Activated naive CD8-positive, alpha-beta T cell treated with anti-CD3 and anti-CD28 coated beads, Interleukin-2, amount 50 U/mL, for 16 hours (primary cell): ENCODE data around the gene NFIA.

ENCODE experiments used
- DNase-seq: peaks from one replicate; pipeline ENCODE4 v3.0.0-alpha.2; 2020; ENCODE audit warnings: low read depth, low spot score

Gene NFIA

DNA sequence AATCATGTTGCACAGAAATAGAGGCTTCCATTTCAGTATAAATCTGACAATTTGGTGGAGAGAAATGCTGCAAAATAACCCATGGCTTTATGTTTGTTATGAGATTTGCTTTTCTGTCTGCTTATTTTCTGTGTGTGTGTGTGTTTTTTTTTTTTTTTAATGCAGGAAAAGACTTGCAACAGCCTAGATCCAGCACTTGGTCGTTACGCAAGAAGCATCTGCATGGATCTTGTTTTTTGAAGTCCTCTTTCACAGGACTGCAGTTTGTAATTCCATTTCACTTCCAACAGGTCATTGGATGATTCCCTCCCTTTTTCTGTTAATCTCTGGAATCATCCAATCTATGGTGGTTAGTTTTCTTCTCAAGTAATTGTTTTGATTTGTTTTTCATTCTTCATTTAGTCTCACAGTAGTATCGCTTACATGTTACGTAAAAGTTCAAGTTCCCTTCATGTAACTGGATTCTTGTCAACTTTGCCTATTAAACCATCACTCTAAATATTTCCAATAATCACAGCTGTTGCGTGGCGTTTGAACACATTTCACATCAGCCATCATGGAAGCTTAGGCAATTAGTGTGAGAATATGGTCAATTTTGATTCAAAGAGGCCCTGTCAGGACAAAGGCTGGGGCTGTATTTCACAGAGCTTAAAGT is 312.9 kb downstream of the NFIA start:
- no peak for DNase-seq

- no peak for DNase-seq
Observed at GRCh38 chr1:61397495-61397894, 315.1 kb downstream of the NFIA start.

GRCh38 chr1:61397935-61398334 is 315.6 kb downstream of the NFIA start:
- DNase-seq = no peak

DNA sequence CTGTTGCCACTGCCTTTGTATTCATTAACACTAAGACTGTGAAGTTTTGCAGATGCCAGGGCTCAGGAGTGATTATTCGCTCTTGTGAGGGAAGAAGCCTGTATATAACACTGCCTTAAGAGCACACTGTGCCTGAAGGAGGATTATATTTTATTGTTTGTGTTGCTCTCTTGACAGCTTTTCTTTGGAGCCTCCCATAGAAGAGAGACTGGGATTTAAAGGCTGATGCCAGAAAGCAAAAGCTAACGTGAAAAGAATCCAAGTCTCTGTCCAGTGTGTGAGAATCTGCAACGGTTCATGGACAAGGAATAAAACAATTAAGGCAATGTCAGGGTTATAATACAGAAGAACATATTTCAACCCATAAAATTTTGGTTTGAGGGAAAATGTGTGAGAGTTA is 316.8 kb downstream of the NFIA start:
- DNase-seq = no peak

DNA sequence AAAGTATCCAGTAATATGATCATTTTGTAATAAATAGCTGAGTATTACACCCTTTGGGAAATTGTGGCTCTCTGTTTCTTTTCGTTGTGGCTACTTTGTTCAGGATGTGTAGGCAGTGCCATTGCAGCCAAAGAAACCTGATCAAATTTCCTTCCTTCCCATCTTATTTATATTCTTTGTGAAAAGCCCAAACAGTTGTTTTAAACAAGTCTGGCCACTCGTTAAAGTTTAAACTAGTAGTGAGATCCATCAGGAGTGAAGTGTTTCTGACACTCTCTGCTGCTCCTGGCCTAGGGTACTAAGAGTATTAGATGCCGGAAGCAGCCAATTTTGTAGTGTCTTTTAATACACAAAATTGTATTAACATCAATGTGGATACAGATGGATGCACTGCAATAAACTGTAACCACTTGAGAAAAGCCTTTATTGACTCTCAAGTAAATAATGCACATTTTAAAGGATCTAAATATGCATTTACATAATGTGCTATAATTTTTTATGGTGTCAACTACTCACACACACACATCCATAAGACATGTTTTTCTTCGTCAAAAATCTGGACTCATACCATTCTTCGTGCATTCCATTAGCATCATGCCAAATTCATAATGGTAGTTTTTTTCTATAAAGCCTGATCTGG is 317.9 kb downstream of the NFIA start:
- DNase-seq = no peak

DNA sequence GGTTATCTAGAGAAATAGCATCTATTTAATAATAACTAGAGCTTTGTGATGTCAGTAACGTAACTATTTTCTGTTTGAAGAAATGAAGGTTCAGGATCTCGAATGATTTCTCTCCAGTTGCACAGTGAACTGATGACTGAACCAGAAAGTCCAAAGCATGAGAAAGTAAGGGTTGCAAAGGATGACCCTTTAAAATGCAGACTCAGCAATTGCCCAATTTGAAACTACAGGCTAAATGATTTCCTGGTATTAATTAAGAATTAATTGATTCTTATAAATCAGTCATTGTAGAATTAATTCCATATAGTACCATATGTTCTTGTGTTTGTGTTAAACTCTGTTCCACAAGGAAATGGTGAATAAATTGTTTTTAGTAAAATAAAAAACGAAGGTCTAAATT is 318.6 kb downstream of the NFIA start:
- DNase-seq = no peak

- no peak for DNase-seq
Observed at GRCh38 chr1:61403679-61404596, 321.6 kb downstream of the NFIA start.

- no peak for DNase-seq
Observed at GRCh38 chr1:61404597-61405376, 322.4 kb downstream of the NFIA start.

GRCh38 chr1:61406467-61406866 is 324.1 kb downstream of the NFIA start:
- no peak for DNase-seq

GRCh38 chr1:61412601-61413000 is 330.2 kb downstream of the NFIA start:
- DNase-seq = no peak

DNA sequence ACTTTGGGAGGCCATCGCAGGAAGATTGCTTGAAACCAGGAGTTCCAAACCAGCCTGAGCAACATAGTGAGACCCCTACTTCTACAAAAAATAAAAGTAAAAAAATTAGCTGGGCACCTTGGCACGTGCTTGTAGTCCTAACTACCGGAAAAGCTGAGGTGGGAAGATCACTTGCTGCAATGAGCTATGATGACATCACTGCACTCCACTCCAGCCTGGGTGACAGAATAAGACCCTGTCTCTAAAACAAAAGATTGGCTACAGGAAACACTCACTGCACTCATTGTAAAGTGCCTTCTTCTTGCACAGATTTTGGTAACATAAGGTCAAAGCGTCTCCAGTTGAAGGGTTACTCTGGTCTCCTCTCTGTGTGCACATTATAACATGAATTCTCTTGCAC is 336.8 kb downstream of the NFIA start:
- no peak for DNase-seq

DNA sequence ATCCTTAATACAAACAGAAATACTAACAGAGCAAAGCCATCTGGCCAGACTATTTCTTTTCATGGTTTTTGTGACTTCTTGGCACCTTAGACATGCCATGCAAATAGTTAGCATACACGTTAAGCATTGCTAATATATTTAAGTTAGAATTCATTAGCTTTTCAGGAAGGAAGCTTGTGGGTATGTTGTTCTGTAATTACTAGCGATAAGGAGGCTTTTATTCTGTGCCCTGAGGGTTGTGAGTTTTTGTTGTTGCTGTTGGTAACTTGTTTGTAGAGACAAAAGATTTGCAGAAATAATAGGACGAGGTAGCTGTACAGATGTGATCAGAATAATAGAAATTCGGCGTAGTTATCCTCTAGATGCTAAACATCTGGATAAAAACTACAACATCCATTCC is 337.3 kb downstream of the NFIA start:
- DNase-seq = no peak

DNA sequence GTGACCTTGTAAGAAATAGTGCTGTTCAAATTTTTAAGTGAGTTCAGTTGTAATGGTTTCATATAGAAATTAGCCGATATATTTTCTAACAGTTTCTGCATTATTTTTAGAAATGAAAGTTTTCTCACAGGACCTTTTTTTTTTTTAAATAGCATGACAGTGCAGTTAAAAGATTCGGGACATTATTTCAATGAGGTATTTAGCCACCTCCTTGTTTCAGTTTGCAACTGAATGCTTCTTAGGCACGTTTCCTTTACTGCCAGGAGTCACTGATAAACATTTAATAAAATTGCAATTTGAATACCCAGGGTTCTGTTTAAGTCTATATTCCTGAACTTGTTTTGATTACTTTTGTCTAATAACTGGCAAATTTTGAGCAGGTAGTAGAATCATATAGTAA is 337.9 kb downstream of the NFIA start:
- no peak for DNase-seq

DNA sequence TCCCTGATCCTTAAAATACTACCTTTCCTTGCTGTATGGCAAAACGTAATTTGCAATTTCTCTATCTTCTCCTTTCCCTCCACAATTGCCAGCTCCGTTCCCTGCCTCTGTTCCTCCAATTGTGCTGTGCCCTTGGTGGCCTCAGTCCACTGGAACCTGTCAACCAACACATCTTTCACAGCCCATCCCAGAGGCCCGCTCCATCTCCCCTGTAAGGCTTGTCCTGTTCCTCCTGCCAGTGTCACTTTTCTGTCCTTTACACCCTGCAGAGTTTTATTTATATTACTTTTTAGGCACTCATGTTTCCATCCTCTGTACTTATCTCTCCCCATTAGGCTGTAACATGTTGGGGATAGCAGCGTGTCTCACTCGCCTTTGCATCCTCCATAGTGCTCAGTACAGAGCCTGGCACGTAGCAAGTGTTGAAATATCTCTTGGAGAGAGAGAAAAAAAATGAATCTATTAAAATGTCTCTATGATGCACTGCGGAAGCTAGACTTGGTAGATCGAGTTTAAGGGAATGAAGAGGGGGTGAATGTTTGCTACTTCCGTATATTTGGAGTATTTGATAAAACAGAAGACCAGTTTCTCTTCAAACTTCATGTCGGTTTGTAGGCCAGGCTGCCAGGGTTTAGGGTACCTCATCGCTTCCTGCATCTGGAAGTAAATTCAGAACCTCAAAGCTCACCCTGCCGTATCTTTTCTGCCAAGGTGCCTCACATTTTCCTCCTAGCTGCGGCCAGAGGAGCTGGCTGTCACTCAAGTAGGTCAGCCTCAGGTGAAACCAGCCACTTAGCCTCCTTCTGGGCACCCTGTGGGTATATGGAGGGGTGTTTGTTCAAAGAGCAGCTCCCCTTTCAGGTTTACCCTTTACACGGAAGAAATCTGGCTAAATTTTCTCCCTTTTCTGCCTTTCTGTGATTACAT is 338.8 kb downstream of the NFIA start:
- no peak for DNase-seq

- no peak for DNase-seq
Observed at GRCh38 chr1:61423643-61424042, 341.3 kb downstream of the NFIA start.

DNA sequence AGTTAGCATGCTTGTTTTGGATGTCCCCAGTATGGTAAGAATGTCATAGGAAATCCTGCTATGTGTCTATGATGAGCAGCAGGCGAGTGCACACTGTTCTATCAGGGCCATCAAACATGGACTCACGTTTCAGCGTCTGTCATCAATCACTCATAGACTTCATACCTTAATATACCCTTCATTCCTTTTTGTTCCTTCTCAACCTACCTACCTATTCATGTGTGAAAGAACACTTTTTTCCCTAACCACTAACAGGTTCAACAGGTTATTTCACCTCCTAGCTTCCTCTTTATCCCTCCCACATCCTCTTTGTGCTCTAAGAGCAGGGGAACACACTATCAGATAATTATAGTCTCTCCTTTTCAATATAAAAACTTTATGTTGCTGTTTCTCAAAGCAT is 342.0 kb downstream of the NFIA start:
- DNase-seq = no peak

GRCh38 chr1:61425040-61425439 is 342.7 kb downstream of the NFIA start:
- no peak for DNase-seq

- DNase-seq = no peak
Observed at GRCh38 chr1:61426254-61426653, 343.9 kb downstream of the NFIA start.

DNA sequence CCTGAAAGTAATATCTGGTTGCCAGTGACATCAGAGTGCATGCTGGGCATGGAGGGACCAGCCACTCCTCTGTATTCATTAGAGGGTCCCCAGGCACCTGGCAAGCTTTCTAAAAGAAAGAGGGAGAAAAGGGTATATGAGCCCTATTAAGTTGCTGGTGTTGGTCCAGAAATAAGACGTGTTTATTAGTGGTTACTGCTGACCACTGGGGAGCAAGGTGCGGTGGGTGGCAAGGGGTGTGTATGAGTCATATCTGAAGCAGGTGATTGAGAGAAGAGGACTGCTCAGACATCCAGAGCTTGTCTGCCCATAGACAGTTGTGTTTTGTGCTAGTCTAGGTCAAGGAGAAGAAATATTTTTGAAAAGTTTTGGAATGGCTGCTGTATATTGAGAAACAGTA is 344.5 kb downstream of the NFIA start:
- no peak for DNase-seq

GRCh38 chr1:61427510-61427909 is 345.1 kb downstream of the NFIA start:
- DNase-seq = no peak

DNA sequence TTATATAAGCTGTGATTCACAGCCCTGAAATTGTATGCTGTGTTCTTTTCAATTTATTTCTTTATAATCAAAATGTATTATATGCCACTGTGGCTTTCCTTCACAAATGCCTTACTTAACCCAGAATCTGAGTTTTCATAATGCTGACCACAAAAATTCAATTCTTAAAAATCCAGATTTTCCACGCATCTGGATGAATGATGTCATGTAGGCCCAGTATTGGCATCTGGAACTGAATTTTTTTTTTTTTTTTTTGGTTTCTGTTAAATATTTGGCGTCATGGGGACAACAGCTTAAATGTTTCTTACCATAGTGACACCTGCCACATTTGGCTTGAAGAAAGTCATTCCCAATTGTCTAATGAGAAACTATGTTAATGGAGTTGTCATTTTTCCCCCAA is 345.8 kb downstream of the NFIA start:
- no peak for DNase-seq
